HL-60 (cell line): ENCODE results near the gene ATAD3C.
"Not testable (repeated sequence)": the region's sequence is repeated elsewhere in the genome, so short reads cannot be mapped to it uniquely, and the experiment has no call there.

Experiments
- DNase-seq, 2 experiments: peaks; one replicate each; pipeline ENCODE4 v3.0.0-alpha.2; 2010 to 2020; ENCODE audit warnings: low read depth in 1 of 2, low spot score in 1 of 2
- H3K27ac ChIP-seq: fragments of 250-450 bp; sonication (Bioruptor Pico); replicated peaks from 2 replicates; pipeline ENCODE4 v1.5.1; 2020; ENCODE audit warnings: mild to moderate bottlenecking, moderate library complexity
- H3K27me3 ChIP-seq: fragments of 250-450 bp; sonication (Bioruptor Pico); 2 replicates; pipeline ENCODE4 v1.5.1; 2021; ENCODE audit warnings: mild to moderate bottlenecking, moderate library complexity; ENCODE audit not compliant: insufficient read depth, poor library complexity, severe bottlenecking
- H3K4me3 ChIP-seq: replicated peaks from 2 replicates; pipeline ENCODE4 v1.5.1; 2011; ENCODE audit warnings: mild to moderate bottlenecking, control low read depth, low read length; ENCODE audit not compliant: insufficient read depth
- GABPA ChIP-seq: IDR thresholded peaks from 2 replicates; pipeline ENCODE4 v1.6.1; 2012; ENCODE audit warnings: low read depth
- POLR2AphosphoS5 ChIP-seq: IDR thresholded peaks from 2 replicates; pipeline ENCODE4 v1.6.1; 2012; ENCODE audit warnings: low read depth
- REST ChIP-seq: IDR thresholded peaks from 2 replicates; pipeline ENCODE4 v1.6.1; 2012; ENCODE audit warnings: low read depth; ENCODE audit not compliant: insufficient replicate concordance
- SPI1 ChIP-seq: IDR thresholded peaks from 2 replicates; pipeline ENCODE4 v1.6.1; 2012; ENCODE audit warnings: low read depth, mild to moderate bottlenecking, borderline replicate concordance
- TF ChIP-seq, protein P1 (sequence below): IDR thresholded peaks from one replicate; pipeline ENCODE4 v1.5.1; 2011; ENCODE audit warnings: low read length, control low read depth, inconsistent platforms; ENCODE audit not compliant: insufficient read depth

Gene ATAD3C

GRCh38 chr1:1511533-1512285 lies 62.2 kb downstream of the ATAD3C start, which contains the start of gene ATAD3A:
TSS of gene ATAD3A (plus strand) at chr1:1512162. CDS start at chr1:1512269, 107 bp downstream.
- peak within 1 kb of the TSS; percentile 76 for H3K4me3 ChIP-seq
- peak within 1 kb of the TSS; percentile 99 for H3K27ac ChIP-seq

DNA sequence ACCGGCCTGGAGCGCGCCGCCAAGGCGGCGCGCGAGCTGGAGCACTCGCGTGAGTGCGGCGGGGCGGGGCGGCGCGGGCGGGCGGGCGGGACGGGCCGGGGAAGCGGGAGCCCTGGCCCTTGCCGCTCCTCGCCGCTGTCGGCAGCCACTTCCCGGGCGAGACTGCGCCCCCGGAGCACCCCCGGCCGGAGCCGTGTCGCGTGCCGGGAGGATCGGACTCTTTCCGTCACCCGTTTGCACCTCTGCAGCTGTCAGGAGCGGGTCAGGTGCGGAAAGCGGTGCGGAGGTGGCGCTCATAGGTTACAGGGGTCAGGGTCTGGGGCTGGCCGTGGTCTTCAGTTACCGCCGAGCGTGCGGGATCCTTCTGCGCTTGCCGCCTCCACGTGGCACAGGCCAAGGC lies 62.9 kb downstream of the ATAD3C start:
- peak overlapping the region; percentile 87 for H3K27ac ChIP-seq
- H3K27me3 ChIP-seq, DNase-seq: not testable (repeated sequence)
- peak overlapping the region; percentile 76 for H3K4me3 ChIP-seq

More at GRCh38 chr1:1511533-1512285, 62.2 kb downstream of the ATAD3C start, which contains the start of gene ATAD3A:
- TF ChIP-seq, protein P1, sequence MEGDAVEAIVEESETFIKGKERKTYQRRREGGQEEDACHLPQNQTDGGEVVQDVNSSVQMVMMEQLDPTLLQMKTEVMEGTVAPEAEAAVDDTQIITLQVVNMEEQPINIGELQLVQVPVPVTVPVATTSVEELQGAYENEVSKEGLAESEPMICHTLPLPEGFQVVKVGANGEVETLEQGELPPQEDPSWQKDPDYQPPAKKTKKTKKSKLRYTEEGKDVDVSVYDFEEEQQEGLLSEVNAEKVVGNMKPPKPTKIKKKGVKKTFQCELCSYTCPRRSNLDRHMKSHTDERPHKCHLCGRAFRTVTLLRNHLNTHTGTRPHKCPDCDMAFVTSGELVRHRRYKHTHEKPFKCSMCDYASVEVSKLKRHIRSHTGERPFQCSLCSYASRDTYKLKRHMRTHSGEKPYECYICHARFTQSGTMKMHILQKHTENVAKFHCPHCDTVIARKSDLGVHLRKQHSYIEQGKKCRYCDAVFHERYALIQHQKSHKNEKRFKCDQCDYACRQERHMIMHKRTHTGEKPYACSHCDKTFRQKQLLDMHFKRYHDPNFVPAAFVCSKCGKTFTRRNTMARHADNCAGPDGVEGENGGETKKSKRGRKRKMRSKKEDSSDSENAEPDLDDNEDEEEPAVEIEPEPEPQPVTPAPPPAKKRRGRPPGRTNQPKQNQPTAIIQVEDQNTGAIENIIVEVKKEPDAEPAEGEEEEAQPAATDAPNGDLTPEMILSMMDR = no peak
- TF ChIP-seq POLR2AphosphoS5 = peak; percentile 82
- H3K27me3 ChIP-seq = no peaks in the 10 kb centered on the region
- DNase-seq = peak; percentile 96 to 98

DNA sequence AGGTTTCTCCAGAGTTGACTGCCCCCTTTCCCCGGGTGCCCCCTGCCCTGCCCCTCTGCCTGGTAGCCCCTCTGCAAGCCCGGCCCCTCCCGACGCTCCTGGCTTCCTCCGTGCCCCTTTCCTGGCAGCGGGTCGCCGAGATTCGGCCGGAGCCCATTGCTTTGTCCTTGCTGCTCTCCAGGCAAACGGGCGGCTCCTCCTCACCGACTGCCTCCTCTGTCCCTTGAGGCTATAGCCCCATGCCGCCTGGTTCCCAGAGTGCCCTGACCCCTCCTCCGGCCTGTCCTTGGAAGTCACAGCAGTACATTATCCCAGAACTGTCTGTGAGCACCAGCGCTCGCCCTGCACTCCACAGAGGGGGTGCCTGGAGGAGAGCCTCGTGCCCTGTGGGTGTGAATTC lies 64.2 kb downstream of the ATAD3C start:
- Histone ChIP-seq H3K4me3 (peak overlapping the region; percentile 40), H3K27ac (peak overlapping the region; percentile 40)
- not testable (repeated sequence) for DNase-seq, H3K27me3 ChIP-seq

DNA sequence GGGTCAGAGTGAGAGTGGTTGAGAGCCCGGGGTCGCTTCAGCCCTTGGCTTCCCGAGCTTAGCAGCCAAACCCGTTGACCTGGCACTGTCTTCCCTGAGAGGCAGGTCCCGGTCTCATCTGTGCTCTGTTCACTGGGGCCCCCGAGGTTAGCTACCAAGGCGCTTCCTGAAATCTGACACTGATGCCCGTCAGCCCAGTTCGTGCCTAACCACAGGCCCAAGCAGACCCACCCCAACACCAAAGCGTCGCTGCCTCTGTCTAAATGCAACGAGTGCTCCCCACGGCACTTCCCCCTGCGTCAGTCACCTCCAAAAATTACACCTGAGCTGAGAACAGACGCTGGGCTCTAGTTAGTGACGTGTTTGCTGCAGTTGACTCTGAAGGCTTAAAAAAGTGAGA lies 64.9 kb downstream of the ATAD3C start:
- H3K27me3 ChIP-seq, H3K27ac ChIP-seq: not testable (repeated sequence)

GRCh38 chr1:1516923-1517322 lies 67.4 kb downstream of the ATAD3C start:
- H3K27ac ChIP-seq, H3K4me3 ChIP-seq, H3K27me3 ChIP-seq, DNase-seq: not testable (repeated sequence)

More for the DNA sequence above, 64.9 kb downstream of the ATAD3C start:
- DNase-seq = peak in 1 of 2 experiments; percentile 51
- not testable (repeated sequence) for H3K4me3 ChIP-seq

GRCh38 chr1:1517973-1518620 lies 68.6 kb downstream of the ATAD3C start:
- H3K27me3 ChIP-seq = no peaks in the 10 kb centered on the region
- no peak overlapping the region for H3K4me3 ChIP-seq
- peak overlapping the region; percentile 14; the same call in 1 of the 2 replicates for H3K27ac ChIP-seq
- TF ChIP-seq REST (no peak), GABPA (no peak), SPI1 (no peak), POLR2AphosphoS5 (no peak)
- TF ChIP-seq, protein P1 = no peak
- DNase-seq = no peak

- DNase-seq = peak in 1 of 2 experiments; percentile 56
- peak overlapping the region; percentile 56 for H3K27ac ChIP-seq
- H3K27me3 ChIP-seq, H3K4me3 ChIP-seq: not testable (repeated sequence)
Measured at GRCh38 chr1:1518621-1519007, 69.1 kb downstream of the ATAD3C start.
